Measurements from ENCODE around the gene TMC3. TPM values are rescaled to one million over a fixed set of nuclear protein-coding genes. Genes with fewer than 3 reads are reported as not detected.

The TMC3 gene
- polyA plus RNA-seq, 1 of the 3 experiments (the other 2 are of a cell fraction), result not detected

DNA sequence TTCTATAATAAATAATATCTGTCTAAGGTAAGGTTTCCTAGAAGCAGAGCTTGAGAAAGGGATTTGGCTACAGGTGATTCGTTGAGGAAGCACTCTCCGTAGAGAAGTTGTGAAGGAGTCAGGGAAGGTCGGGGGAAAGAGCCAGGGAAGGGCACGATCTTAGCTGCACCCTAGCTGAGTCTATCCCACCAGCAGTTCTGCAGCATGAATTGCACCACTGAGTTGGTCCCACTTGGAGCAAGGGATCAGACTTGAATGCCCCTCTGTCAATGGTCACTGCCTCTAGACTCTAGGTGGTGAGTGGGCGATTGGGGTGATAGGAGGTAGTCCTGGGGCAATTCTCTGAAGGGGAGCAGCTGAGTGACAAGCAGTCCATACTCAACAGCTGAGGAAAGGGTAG is 13.5 kb downstream of the TMC3 start (continued):
- TF ChIP-seq, protein P1, sequence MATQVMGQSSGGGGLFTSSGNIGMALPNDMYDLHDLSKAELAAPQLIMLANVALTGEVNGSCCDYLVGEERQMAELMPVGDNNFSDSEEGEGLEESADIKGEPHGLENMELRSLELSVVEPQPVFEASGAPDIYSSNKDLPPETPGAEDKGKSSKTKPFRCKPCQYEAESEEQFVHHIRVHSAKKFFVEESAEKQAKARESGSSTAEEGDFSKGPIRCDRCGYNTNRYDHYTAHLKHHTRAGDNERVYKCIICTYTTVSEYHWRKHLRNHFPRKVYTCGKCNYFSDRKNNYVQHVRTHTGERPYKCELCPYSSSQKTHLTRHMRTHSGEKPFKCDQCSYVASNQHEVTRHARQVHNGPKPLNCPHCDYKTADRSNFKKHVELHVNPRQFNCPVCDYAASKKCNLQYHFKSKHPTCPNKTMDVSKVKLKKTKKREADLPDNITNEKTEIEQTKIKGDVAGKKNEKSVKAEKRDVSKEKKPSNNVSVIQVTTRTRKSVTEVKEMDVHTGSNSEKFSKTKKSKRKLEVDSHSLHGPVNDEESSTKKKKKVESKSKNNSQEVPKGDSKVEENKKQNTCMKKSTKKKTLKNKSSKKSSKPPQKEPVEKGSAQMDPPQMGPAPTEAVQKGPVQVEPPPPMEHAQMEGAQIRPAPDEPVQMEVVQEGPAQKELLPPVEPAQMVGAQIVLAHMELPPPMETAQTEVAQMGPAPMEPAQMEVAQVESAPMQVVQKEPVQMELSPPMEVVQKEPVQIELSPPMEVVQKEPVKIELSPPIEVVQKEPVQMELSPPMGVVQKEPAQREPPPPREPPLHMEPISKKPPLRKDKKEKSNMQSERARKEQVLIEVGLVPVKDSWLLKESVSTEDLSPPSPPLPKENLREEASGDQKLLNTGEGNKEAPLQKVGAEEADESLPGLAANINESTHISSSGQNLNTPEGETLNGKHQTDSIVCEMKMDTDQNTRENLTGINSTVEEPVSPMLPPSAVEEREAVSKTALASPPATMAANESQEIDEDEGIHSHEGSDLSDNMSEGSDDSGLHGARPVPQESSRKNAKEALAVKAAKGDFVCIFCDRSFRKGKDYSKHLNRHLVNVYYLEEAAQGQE (IDR thresholded peaks at IDR 0.05; ENCODE audit: low read depth, low read length), result no peak
- TF ChIP-seq CHD2 (IDR thresholded peaks at IDR 0.05; ENCODE audit: low read length, partially characterized antibody) (no peak), RCOR1 (IDR thresholded peaks at IDR 0.05; ENCODE audit: low read length) (no peak), GABPA (IDR thresholded peaks at IDR 0.05; ENCODE audit: low read depth) (no peak)

- no peak overlapping the region for H3K4me3 ChIP-seq (ENCODE audit: low read depth in 2 of 2, low read length in 1 of 2)
- H3K9me3 ChIP-seq, result no peaks in the 10 kb centered on the region
- TF ChIP-seq, protein P2, sequence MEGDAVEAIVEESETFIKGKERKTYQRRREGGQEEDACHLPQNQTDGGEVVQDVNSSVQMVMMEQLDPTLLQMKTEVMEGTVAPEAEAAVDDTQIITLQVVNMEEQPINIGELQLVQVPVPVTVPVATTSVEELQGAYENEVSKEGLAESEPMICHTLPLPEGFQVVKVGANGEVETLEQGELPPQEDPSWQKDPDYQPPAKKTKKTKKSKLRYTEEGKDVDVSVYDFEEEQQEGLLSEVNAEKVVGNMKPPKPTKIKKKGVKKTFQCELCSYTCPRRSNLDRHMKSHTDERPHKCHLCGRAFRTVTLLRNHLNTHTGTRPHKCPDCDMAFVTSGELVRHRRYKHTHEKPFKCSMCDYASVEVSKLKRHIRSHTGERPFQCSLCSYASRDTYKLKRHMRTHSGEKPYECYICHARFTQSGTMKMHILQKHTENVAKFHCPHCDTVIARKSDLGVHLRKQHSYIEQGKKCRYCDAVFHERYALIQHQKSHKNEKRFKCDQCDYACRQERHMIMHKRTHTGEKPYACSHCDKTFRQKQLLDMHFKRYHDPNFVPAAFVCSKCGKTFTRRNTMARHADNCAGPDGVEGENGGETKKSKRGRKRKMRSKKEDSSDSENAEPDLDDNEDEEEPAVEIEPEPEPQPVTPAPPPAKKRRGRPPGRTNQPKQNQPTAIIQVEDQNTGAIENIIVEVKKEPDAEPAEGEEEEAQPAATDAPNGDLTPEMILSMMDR (IDR thresholded peaks at IDR 0.05), result no peak
- TF ChIP-seq TEAD4 (IDR thresholded peaks at IDR 0.05; ENCODE audit: borderline replicate concordance, insufficient read depth), result no peak
- no peak for TF ChIP-seq TCF12 (IDR thresholded peaks at IDR 0.05)
- no peak for TF ChIP-seq MAX (IDR thresholded peaks at IDR 0.05; ENCODE audit: low read depth)
- no peak for TF ChIP-seq FOSL2 (IDR thresholded peaks at IDR 0.05; ENCODE audit: borderline replicate concordance, low read depth)
- no peak overlapping the region for H2AFZ ChIP-seq (ENCODE audit: low read depth)
- no peaks in the 10 kb centered on the region for H3K9me2 ChIP-seq
- no peaks in the 10 kb centered on the region for H3K79me2 ChIP-seq (ENCODE audit: insufficient read depth)
- CTCF ChIA-PET, result interaction anchor here (0.6 to 4.6 kb wide), 3 partner anchors 41 to 776 kb away, joined by 3 to 15 read pairs (median 3); no protein-coding TSS in a partner anchor
- no peaks in the 10 kb centered on the region for H3F3A ChIP-seq (replicated peaks; ENCODE audit: insufficient read depth)
- H3K27ac ChIP-seq (ENCODE audit: low read depth in 2 of 2, low read length in 1 of 2), result no peak overlapping the region
- peaks cover 0 to 2% of the 10 kb centered on the region in 2 experiments; a peak in 1 of 4 replicates for H3K4me1 ChIP-seq (ENCODE audit: control insufficient read depth in 1 of 2, insufficient read depth in 2 of 2, low read depth in 1 of 2, low read length in 1 of 2)
- H3K36me3 ChIP-seq (replicated peaks in 1 of 2; ENCODE audit: control insufficient read depth in 1 of 2, insufficient read depth in 2 of 2, low read length in 1 of 2), result no peaks in the 10 kb centered on the region
- H3K4me2 ChIP-seq, result no peak overlapping the region
- POLR2A ChIA-PET, result no interaction called here
- no peaks in the 10 kb centered on the region for H4K20me1 ChIP-seq (ENCODE audit: insufficient read depth)
- 44% methylated on average over 6 of the region's 6 CpGs for WGBS (ENCODE audit: low lambda C conversion rate)
- no peak overlapping the region for H3K9ac ChIP-seq
- DNase-seq, result no peak
- no peaks in the 10 kb centered on the region for H3K27me3 ChIP-seq (ENCODE audit: insufficient read depth)
These were observed 15.8 kb downstream of the TMC3 start for GRCh38 chr15:81358248-81358647.
